Measurements from ENCODE around the gene GRM4. TPM values are rescaled to one million over a fixed set of nuclear protein-coding genes. Genes with fewer than 3 reads are reported as not detected.

The GRM4 gene
- total RNA-seq, 1 experiment from 2014 or later = not detected

GRCh38 chr6:34104628-34105027 lies 41.3 kb downstream of the GRM4 start:
- BruUV-seq (replicated peaks) = no TSS peak

GRCh38 chr6:34104186-34104585 lies 41.7 kb downstream of the GRM4 start:
- Histone ChIP-seq H4K20me1 (ENCODE audit: insufficient read depth) (no peaks in the 10 kb centered on the region), H3F3A (ENCODE audit: insufficient read depth, low read depth) (no peaks in the 10 kb centered on the region), H3K27ac (no peak overlapping the region), H2AFZ (no peak overlapping the region), H3K79me2 (ENCODE audit: low read depth) (no peaks in the 10 kb centered on the region), H3K27me3 (ENCODE audit: insufficient read depth, low read depth) (peaks cover 98% of the 10 kb centered on the region), H3K4me3 (no peak overlapping the region), H3K36me3 (ENCODE audit: low read depth) (no peaks in the 10 kb centered on the region), H3K4me1 (replicated peaks; ENCODE audit: insufficient read depth) (no peaks in the 10 kb centered on the region), H3K9me3 (ENCODE audit: insufficient read depth, low read depth) (no peaks in the 10 kb centered on the region), H3K4me2 (no peak overlapping the region), H3K9me2 (ENCODE audit: insufficient read depth) (no peaks in the 10 kb centered on the region)
- no TSS peak for BruUV-seq (replicated peaks)
- intact Hi-C loops (cut with micrococcal nuclease; ENCODE audit: unreplicated experiment) = no loop called here
- POLR2A ChIA-PET (ENCODE audit: unreplicated experiment) = no interaction called here
- DNase-seq = no peak
- CTCF ChIA-PET = no interaction called here
- TF ChIP-seq CTCF (conservative IDR thresholded peaks at IDR 0.05) = no peak
- no peak for TF ChIP-seq EZH2 (IDR thresholded peaks at IDR 0.05; ENCODE audit: low read depth)

More at GRCh38 chr6:34104628-34105027, 41.3 kb downstream of the GRM4 start:
- no peak overlapping the region for H3K4me3 ChIP-seq
- H3K27me3 ChIP-seq (ENCODE audit: insufficient read depth, low read depth) = peaks cover 98% of the 10 kb centered on the region
- no peaks in the 10 kb centered on the region for H3K4me1 ChIP-seq (replicated peaks; ENCODE audit: insufficient read depth)
- TF ChIP-seq CTCF (conservative IDR thresholded peaks at IDR 0.05) (no peak), EZH2 (IDR thresholded peaks at IDR 0.05; ENCODE audit: low read depth) (no peak)
- no peak overlapping the region for H3K27ac ChIP-seq
- ChIA-PET POLR2A (ENCODE audit: unreplicated experiment) (no interaction called here), CTCF (no interaction called here)
- H4K20me1 ChIP-seq (ENCODE audit: insufficient read depth) = no peaks in the 10 kb centered on the region
- no peak for DNase-seq
- no peaks in the 10 kb centered on the region for H3K79me2 ChIP-seq (ENCODE audit: low read depth)
- no peaks in the 10 kb centered on the region for H3K36me3 ChIP-seq (ENCODE audit: low read depth)
- H3K4me2 ChIP-seq = no peak overlapping the region
- H2AFZ ChIP-seq = no peak overlapping the region
- H3K9me2 ChIP-seq (ENCODE audit: insufficient read depth) = no peaks in the 10 kb centered on the region
- H3K9me3 ChIP-seq (ENCODE audit: insufficient read depth, low read depth) = no peaks in the 10 kb centered on the region
- intact Hi-C loops (cut with micrococcal nuclease; ENCODE audit: unreplicated experiment) = no loop called here
- H3F3A ChIP-seq (ENCODE audit: insufficient read depth, low read depth) = no peaks in the 10 kb centered on the region

GRCh38 chr6:34103321-34103720 lies 42.6 kb downstream of the GRM4 start:
- POLR2A ChIA-PET (ENCODE audit: unreplicated experiment) = no interaction called here
- no peak overlapping the region for H3K27ac ChIP-seq
- no peaks in the 10 kb centered on the region for H3K79me2 ChIP-seq (ENCODE audit: low read depth)
- CTCF ChIA-PET = no interaction called here
- TF ChIP-seq EZH2 (IDR thresholded peaks at IDR 0.05; ENCODE audit: low read depth) = no peak
- H3K36me3 ChIP-seq (ENCODE audit: low read depth) = no peaks in the 10 kb centered on the region
- no peaks in the 10 kb centered on the region for H3K9me3 ChIP-seq (ENCODE audit: insufficient read depth, low read depth)
- intact Hi-C loops (cut with micrococcal nuclease; ENCODE audit: unreplicated experiment) = no loop called here
- no peaks in the 10 kb centered on the region for H3K4me1 ChIP-seq (replicated peaks; ENCODE audit: insufficient read depth)
- H3K9me2 ChIP-seq (ENCODE audit: insufficient read depth) = no peaks in the 10 kb centered on the region
- no peak overlapping the region for H3K4me2 ChIP-seq
- BruUV-seq (replicated peaks) = no TSS peak
- peaks cover 98% of the 10 kb centered on the region for H3K27me3 ChIP-seq (ENCODE audit: insufficient read depth, low read depth)
- no peak overlapping the region for H3K4me3 ChIP-seq
- no peak overlapping the region for H2AFZ ChIP-seq
- no peaks in the 10 kb centered on the region for H3F3A ChIP-seq (ENCODE audit: insufficient read depth, low read depth)
- no peaks in the 10 kb centered on the region for H4K20me1 ChIP-seq (ENCODE audit: insufficient read depth)
- DNase-seq = no peak

GRCh38 chr6:34102696-34103095 lies 43.2 kb downstream of the GRM4 start:
- Histone ChIP-seq H4K20me1 (ENCODE audit: insufficient read depth) (no peaks in the 10 kb centered on the region), H3F3A (ENCODE audit: insufficient read depth, low read depth) (no peaks in the 10 kb centered on the region), H3K9me2 (ENCODE audit: insufficient read depth) (no peaks in the 10 kb centered on the region), H3K4me3 (no peak overlapping the region), H3K36me3 (ENCODE audit: low read depth) (no peaks in the 10 kb centered on the region), H3K27ac (no peak overlapping the region), H3K79me2 (ENCODE audit: low read depth) (no peaks in the 10 kb centered on the region), H3K4me1 (replicated peaks; ENCODE audit: insufficient read depth) (no peaks in the 10 kb centered on the region), H3K4me2 (no peak overlapping the region), H3K27me3 (ENCODE audit: insufficient read depth, low read depth) (peaks cover 98% of the 10 kb centered on the region), H3K9me3 (ENCODE audit: insufficient read depth, low read depth) (no peaks in the 10 kb centered on the region), H2AFZ (no peak overlapping the region)
- TF ChIP-seq EZH2 (IDR thresholded peaks at IDR 0.05; ENCODE audit: low read depth) = no peak
- no TSS peak for BruUV-seq (replicated peaks)
- DNase-seq = no peak
- intact Hi-C loops (cut with micrococcal nuclease; ENCODE audit: unreplicated experiment) = no loop called here
- CTCF ChIA-PET = no interaction called here
- POLR2A ChIA-PET (ENCODE audit: unreplicated experiment) = no interaction called here

Data from PC-9 (cell line).